ENCODE data around the gene MAGEA10. TPM values are rescaled to one million over a fixed set of nuclear protein-coding genes. Genes with fewer than 3 reads are reported as not detected.
A peak's percentile ranks its signal among the peaks of the same experiment; 100 is the strongest.
"Not testable (repeated sequence)": the region's sequence is repeated elsewhere in the genome, so short reads cannot be mapped to it uniquely, and the experiment has no call there.

The MAGEA10 gene
- total RNA-seq: not detected

- Histone ChIP-seq H3K4me3 (no peak within 1 kb of the TSS), H3K36me3 (no peaks in the 10 kb centered on the region), H3K4me1 (no peaks in the 10 kb centered on the region), H3K9me3 (no peaks in the 10 kb centered on the region), H3K27ac (no peak within 1 kb of the TSS), H3K27me3 (no peaks in the 10 kb centered on the region)
- DNase-seq (peak in 1 of 2 donors; percentile 8), ATAC-seq (ENCODE audit: low FRiP score in 2 of 2) (no peak)
- TF ChIP-seq POLR2AphosphoS5 (IDR thresholded peaks at IDR 0.05) (no peak), POLR2A (IDR thresholded peaks at IDR 0.05) (no peak), CTCF (IDR thresholded peaks at IDR 0.05) (no peak), EP300 (IDR thresholded peaks at IDR 0.05) (no peak)
- WGBS, 2 donors: 81 to 90% methylated on average over 5 to 16 of the region's 16 CpGs
Measured at GRCh38 chrX:152138388-152138784, at the start of gene MAGEA10. MAGEA10 (minus strand) TSS chrX:152138577; CDS start chrX:152135620, 2,957 bp downstream.

GRCh38 chrX:152177497-152178269 lies 39.3 kb upstream of the MAGEA10 start:
- Histone ChIP-seq H3K4me3 (no peak overlapping the region), H3K27me3 (no peaks in the 10 kb centered on the region), H3K4me1 (no peaks in the 10 kb centered on the region), H3K36me3 (no peaks in the 10 kb centered on the region), H3K9me3 (no peaks in the 10 kb centered on the region), H3K27ac (no peak overlapping the region)
- DNase-seq (no peak), ATAC-seq (ENCODE audit: low FRiP score in 2 of 2) (no peak)
- no peak for TF ChIP-seq POLR2A (IDR thresholded peaks at IDR 0.05)
- no peak for TF ChIP-seq POLR2AphosphoS5 (IDR thresholded peaks at IDR 0.05)
- TF ChIP-seq EP300 (IDR thresholded peaks at IDR 0.05): no peak
- no peak for TF ChIP-seq CTCF (IDR thresholded peaks at IDR 0.05)
- WGBS, 2 donors: 76 to 79% methylated on average over 5 of the region's 5 CpGs

DNA sequence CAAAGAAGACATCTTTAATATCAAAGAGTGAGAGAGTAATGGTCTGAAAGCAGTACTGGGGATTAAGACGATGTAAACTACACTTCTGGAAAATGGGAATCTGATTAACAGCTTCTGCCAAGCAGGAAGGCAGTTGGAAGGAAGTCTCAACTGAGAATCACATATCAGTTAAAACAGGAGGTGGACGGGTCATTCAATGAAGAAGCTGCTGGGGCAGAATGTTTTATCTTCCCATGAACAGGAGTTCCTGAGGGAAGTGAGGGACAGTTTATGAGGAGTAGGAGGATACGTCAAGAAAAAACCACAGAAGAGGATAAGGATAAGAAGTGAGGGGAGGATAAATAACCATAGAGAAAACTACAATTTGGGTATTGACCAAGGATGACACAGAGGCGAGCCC lies 38.7 kb upstream of the MAGEA10 start:
- H3K4me3 ChIP-seq: no peak overlapping the region

GRCh38 chrX:152175892-152176291 lies 37.5 kb upstream of the MAGEA10 start:
- WGBS, 2 donors: 75 to 88% methylated on average over 4 of the region's 4 CpGs
- not testable (repeated sequence) for DNase-seq; H3K4me3 ChIP-seq; H3K27ac ChIP-seq; ATAC-seq (ENCODE audit: low FRiP score in 2 of 2); H3K9me3 ChIP-seq; H3K4me1 ChIP-seq; H3K36me3 ChIP-seq; H3K27me3 ChIP-seq

More for the DNA sequence above, 38.7 kb upstream of the MAGEA10 start:
- no peaks in the 10 kb centered on the region for H3K36me3 ChIP-seq
- 55 to 59% methylated on average over 4 of the region's 4 CpGs for WGBS, 2 donors
- TF ChIP-seq POLR2A (IDR thresholded peaks at IDR 0.05): no peak
- no peak for TF ChIP-seq CTCF (IDR thresholded peaks at IDR 0.05)
- DNase-seq (no peak), ATAC-seq (ENCODE audit: low FRiP score in 2 of 2) (no peak)
- no peak overlapping the region for H3K27ac ChIP-seq
- H3K27me3 ChIP-seq: no peaks in the 10 kb centered on the region
- no peaks in the 10 kb centered on the region for H3K4me1 ChIP-seq
- H3K9me3 ChIP-seq: no peaks in the 10 kb centered on the region

DNA sequence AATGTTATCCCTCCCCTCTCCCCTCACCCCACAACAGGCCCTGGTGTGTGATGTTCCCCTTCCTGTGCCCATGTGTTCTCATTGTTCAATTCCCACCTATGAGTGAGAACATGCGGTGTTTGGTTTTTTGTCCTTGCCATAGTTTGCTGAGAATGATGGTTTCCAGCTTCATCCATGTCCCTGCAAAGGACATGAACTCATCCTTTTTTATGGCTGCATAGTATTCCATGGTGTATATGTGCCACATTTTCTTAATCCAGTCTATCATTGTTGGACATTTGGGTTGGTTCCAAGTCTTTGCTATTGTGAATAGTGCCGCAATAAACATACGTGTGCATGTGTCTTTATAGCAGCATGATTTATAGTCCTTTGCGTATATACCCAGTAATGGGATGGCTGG lies 35.5 kb upstream of the MAGEA10 start:
- not testable (repeated sequence) for H3K9me3 ChIP-seq; ATAC-seq (ENCODE audit: low FRiP score in 2 of 2); H3K36me3 ChIP-seq; H3K4me3 ChIP-seq; H3K4me1 ChIP-seq; DNase-seq; H3K27me3 ChIP-seq; H3K27ac ChIP-seq
- 100% methylated on average over 1 of the region's 4 CpGs; no CpG with 5 or more reads in 1 of the 2 donors for WGBS, 2 donors

DNA sequence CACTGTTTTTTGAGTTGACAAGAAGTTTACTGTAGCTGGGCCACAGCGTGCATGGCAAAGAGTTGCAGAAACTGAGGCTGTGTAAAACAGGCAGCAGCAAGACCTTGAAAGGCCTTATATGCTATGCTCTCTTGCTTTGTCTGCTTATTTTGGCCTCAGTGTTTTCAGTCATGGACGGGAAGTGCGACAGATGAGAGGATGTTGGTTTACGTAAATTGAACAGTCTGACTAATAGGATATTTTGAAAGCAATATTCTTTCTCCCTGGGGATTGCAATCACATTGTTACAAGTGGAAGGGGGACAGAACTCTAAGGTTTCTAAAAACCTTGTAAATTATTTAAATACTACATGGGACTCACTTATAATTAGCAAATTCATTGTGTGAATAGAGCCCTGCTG lies 32.2 kb upstream of the MAGEA10 start:
- Histone ChIP-seq H3K27ac (no peak overlapping the region), H3K4me3 (no peak overlapping the region), H3K4me1 (no peaks in the 10 kb centered on the region), H3K36me3 (no peaks in the 10 kb centered on the region), H3K9me3 (no peaks in the 10 kb centered on the region), H3K27me3 (no peaks in the 10 kb centered on the region)
- ATAC-seq (ENCODE audit: low FRiP score in 2 of 2): no peak
- 74 to 78% methylated on average over 4 of the region's 4 CpGs for WGBS, 2 donors
- no peak for DNase-seq
- no peak for TF ChIP-seq EP300 (IDR thresholded peaks at IDR 0.05)
- no peak for TF ChIP-seq POLR2A (IDR thresholded peaks at IDR 0.05)
- TF ChIP-seq CTCF (IDR thresholded peaks at IDR 0.05): no peak
- TF ChIP-seq POLR2AphosphoS5 (IDR thresholded peaks at IDR 0.05): no peak
